ENCODE results near the gene RASGRF2. TPM values are rescaled to one million over a fixed set of nuclear protein-coding genes. Genes with fewer than 3 reads are reported as not detected.

RASGRF2 gene
- total and polyA plus RNA-seq, 2 of the 13 experiments (the other 11 are each of a cell fraction or from before 2014, with no cell fraction given): 23.6 to 29.0 TPM

- H3K4me2 ChIP-seq (ENCODE audit: low read depth, low read length): no peak overlapping the region
- no peak overlapping the region for H3K27ac ChIP-seq (ENCODE audit: extremely low read length, insufficient read depth, low read length)
- no TSS peak for BruUV-seq (replicated peaks)
- no peaks in the 10 kb centered on the region for H3K27me3 ChIP-seq (ENCODE audit: control insufficient read depth in 1 of 2, insufficient read depth in 2 of 2, low read length in 2 of 2)
- in situ Hi-C loops (cut with HindIII; ENCODE audit: extremely low pct_ligation_motif_present, low pct_unique_long_range_greater_than_20kb) (no loop called here), intact Hi-C loops (cut with micrococcal nuclease; ENCODE audit: unreplicated experiment) (no loop called here)
- H4K20me1 ChIP-seq (ENCODE audit: insufficient read depth, low read length): no peaks in the 10 kb centered on the region; the same call in 1 of the 2 replicates
- no peak for ATAC-seq
- ChIA-PET CTCF (ENCODE audit: low intra/inter-chr PET ratio, low total read pairs) (no interaction called here), POLR2A (no interaction called here)
- H3K36me3 ChIP-seq (replicated peaks in 1 of 2; ENCODE audit: control insufficient read depth in 1 of 2, insufficient read depth in 2 of 2, low read length in 2 of 2): peaks cover 0 to 2% of the 10 kb centered on the region in 2 experiments; a peak in 2 of 5 replicates
- no peaks in the 10 kb centered on the region for H3K9me3 ChIP-seq (ENCODE audit: low read length)
- peaks cover 40% of the 10 kb centered on the region for H3K4me1 ChIP-seq (ENCODE audit: insufficient read depth, low read length)
- no peak for TF ChIP-seq KDM1A (CRISPR knock-in tag; IDR thresholded peaks at IDR 0.05)
- no peak for TF ChIP-seq TBL1XR1 (IDR thresholded peaks at IDR 0.05; ENCODE audit: borderline replicate concordance, low read length, partially characterized antibody)
- TF ChIP-seq ZNF891 (CRISPR knock-in tag; IDR thresholded peaks at IDR 0.05): no peak
- no peak for TF ChIP-seq EP300 (IDR thresholded peaks at IDR 0.05; ENCODE audit: low read depth in 2 of 2, low read length in 2 of 2)
- no peak for TF ChIP-seq EP300 (CRISPR knock-in tag; IDR thresholded peaks at IDR 0.05; ENCODE audit: borderline replicate concordance)
- no peak for TF ChIP-seq ZNF292 (CRISPR knock-in tag; IDR thresholded peaks at IDR 0.05; ENCODE audit: borderline replicate concordance, low read depth)
- no peak for TF ChIP-seq GABPB1 (CRISPR knock-in tag; IDR thresholded peaks at IDR 0.05)
- no peak for TF ChIP-seq MEF2D (CRISPR knock-in tag; IDR thresholded peaks at IDR 0.05)
- TF ChIP-seq SRSF4 (IDR thresholded peaks at IDR 0.05; ENCODE audit: low read depth, low read length, poor library complexity, severe bottlenecking): no peak
- no peak for TF ChIP-seq NFRKB (IDR thresholded peaks at IDR 0.05)
- no peak for TF ChIP-seq ATF7 (IDR thresholded peaks at IDR 0.05)
- no peak for TF ChIP-seq ATF7 (CRISPR knock-in tag; IDR thresholded peaks at IDR 0.05)
- no peak for TF ChIP-seq BCL3 (CRISPR knock-in tag; IDR thresholded peaks at IDR 0.05)
- H3K79me2 ChIP-seq (ENCODE audit: insufficient read depth, low read length): peaks cover 69% of the 10 kb centered on the region
- DNase-seq (ENCODE audit: low spot score): no peak
- FAIRE-seq: no peak
- no peak overlapping the region for H3K4me3 ChIP-seq (replicated peaks in 1 of 3; ENCODE audit: insufficient read depth in 1 of 3, low read depth in 2 of 3, low read length in 3 of 3)
- WGBS (ENCODE audit: low lambda C conversion rate): 96% methylated on average over 6 of the region's 6 CpGs
- H2AFZ ChIP-seq (ENCODE audit: low read length): no peak overlapping the region
- H3K9ac ChIP-seq (ENCODE audit: insufficient read depth, low read depth, low read length): no peak overlapping the region
These were observed 60.5 kb downstream of the RASGRF2 start for GRCh38 chr5:81020478-81021167.

Data from HepG2 (cell line).